Esophagus muscularis mucosa (tissue), 4 donors: ENCODE measurements around the gene CDPF1. TPM values are rescaled to one million over a fixed set of nuclear protein-coding genes. Genes with fewer than 3 reads are reported as not detected.

ENCODE experiments used
- DNase-seq: peaks from one replicate; pipeline ENCODE4 v3.0.0-alpha.2; 2017; ENCODE audit errors: extremely low spot score
- H3K27ac ChIP-seq, 4 donors: fragments of 200-600 bp; sonication (generic); replicated peaks in 1 of 4; 1 replicate in 3 of 4; 2 replicates in 1 of 4; pipeline ENCODE4 v1.5.1; 2016 to 2019; ENCODE audit warnings: mild to moderate bottlenecking in 1 of 4
- H3K27me3 ChIP-seq, 4 donors: fragments of 200-600 bp; sonication (generic); one replicate each; pipeline versions ENCODE4 v1.5.1 to v1.6.0; 2016 to 2019
- H3K36me3 ChIP-seq, 4 donors: fragments of 200-600 bp; sonication (generic); one replicate each; pipeline ENCODE4 v1.5.1; 2016 to 2019
- H3K4me1 ChIP-seq, 4 donors: fragments of 200-600 bp; sonication (generic); one replicate each; pipeline ENCODE4 v1.5.1; 2016 to 2019
- H3K4me3 ChIP-seq, 4 donors: fragments of 200-600 bp; sonication (generic); 1 replicate in 2 of 4; 2 replicates in 2 of 4; pipeline ENCODE4 v1.5.1; 2016 to 2019; ENCODE audit warnings: mild to moderate bottlenecking in 4 of 4, moderate library complexity in 1 of 4
- H3K9me3 ChIP-seq, 4 donors: fragments of 200-600 bp; sonication (generic); 1 replicate in 3 of 4; 2 replicates in 1 of 4; pipeline ENCODE4 v1.5.1; 2016 to 2019
- EP300 ChIP-seq: sonication (generic); formaldehyde crosslinking; IDR thresholded peaks from one replicate; pipeline ENCODE4 v1.6.1; 2017; ENCODE audit warnings: antibody characterized with exemption
- POLR2A ChIP-seq: fragments of 450-650 bp; IDR thresholded peaks from one replicate; pipeline ENCODE4 v1.6.1; 2017; ENCODE audit warnings: antibody characterized with exemption, moderate library complexity, mild to moderate bottlenecking, low read depth
- POLR2AphosphoS5 ChIP-seq, 2 donors: sonication (generic); formaldehyde crosslinking; IDR thresholded peaks; one replicate each; pipeline ENCODE4 v1.6.1; 2017; ENCODE audit warnings: antibody characterized with exemption in 2 of 2
- WGBS: methylation state at CpG from one replicate; pipeline ENCODE4 v1.1.5; 2018; 5-methylcytosine and 5-hydroxymethylcytosine counted together
- intact Hi-C: fragments of 100-400 bp; cut with DNase I; formaldehyde crosslinking; loops from one replicate; pipeline ENCODE4 v1.15.1; 2023
- total RNA-seq, 4 donors: library from RNA; depleted of rRNA; stranded (reverse); fragments of >200 nt; gene quantifications; one replicate each; pipeline versions ENCODE4 v1.1.0 to v1.2.1, GENCODE V29; 2016
- TF ChIP-seq, protein P1 (sequence below), 3 experiments: fragments of 200-600 bp in 2 of 3; fragments of 450-650 bp in 1 of 3; sonication (generic) in 2 of 3; IDR thresholded peaks; one replicate each; pipeline ENCODE4 v1.5.1; 2017 to 2019; ENCODE audit warnings: antibody characterized with exemption in 3 of 3, mild to moderate bottlenecking in 2 of 3, moderate library complexity in 1 of 3

CDPF1 gene
- total RNA-seq, 4 donors from 2014 or later = 8.3 to 19.4 (median 14.8) TPM

DNA sequence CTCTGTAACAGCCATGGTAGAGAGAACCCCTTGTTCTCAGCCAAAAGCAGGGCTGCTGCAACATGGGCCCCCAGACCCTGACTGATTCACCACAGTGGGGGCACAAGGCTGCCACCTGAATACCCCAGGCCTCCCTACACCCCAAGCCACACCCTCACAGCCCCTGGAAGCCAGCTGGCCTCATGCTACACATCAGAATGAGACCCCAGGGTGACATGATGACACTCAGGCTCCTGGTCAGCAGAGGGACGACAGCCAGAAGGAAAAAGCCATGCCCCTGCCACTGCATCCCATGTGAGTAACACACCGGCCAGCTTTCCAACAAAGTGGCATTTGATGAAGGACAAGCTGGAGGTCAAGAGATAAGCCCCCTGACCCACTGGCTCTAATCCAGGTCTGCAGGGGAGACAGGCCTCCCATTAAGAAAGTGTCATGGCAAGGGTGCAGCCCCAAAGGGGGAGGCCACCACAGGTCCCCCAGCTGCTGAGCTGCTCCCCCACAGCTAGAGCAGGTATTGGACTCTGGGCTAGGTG, 2.6 kb downstream of the CDPF1 start:
- intact Hi-C loops = no loop called here
- peaks cover 24 to 61% (median 46%) of the 10 kb centered on the region in 4 donors for H3K4me1 ChIP-seq
- TF ChIP-seq POLR2AphosphoS5 (IDR thresholded peaks at IDR 0.05) (no peak), EP300 (no peak), POLR2A (no peak)
- TF ChIP-seq, protein P1, sequence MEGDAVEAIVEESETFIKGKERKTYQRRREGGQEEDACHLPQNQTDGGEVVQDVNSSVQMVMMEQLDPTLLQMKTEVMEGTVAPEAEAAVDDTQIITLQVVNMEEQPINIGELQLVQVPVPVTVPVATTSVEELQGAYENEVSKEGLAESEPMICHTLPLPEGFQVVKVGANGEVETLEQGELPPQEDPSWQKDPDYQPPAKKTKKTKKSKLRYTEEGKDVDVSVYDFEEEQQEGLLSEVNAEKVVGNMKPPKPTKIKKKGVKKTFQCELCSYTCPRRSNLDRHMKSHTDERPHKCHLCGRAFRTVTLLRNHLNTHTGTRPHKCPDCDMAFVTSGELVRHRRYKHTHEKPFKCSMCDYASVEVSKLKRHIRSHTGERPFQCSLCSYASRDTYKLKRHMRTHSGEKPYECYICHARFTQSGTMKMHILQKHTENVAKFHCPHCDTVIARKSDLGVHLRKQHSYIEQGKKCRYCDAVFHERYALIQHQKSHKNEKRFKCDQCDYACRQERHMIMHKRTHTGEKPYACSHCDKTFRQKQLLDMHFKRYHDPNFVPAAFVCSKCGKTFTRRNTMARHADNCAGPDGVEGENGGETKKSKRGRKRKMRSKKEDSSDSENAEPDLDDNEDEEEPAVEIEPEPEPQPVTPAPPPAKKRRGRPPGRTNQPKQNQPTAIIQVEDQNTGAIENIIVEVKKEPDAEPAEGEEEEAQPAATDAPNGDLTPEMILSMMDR (IDR thresholded peaks at IDR 0.05) = no peak
- no peaks in the 10 kb centered on the region for H3K27me3 ChIP-seq
- H3K36me3 ChIP-seq = peaks cover 14 to 36% (median 19%) of the 10 kb centered on the region in 4 donors
- 100% methylated on average over 1 of the region's 2 CpGs for WGBS
- no peak overlapping the region for H3K27ac ChIP-seq
- H3K9me3 ChIP-seq = no peaks in the 10 kb centered on the region
- DNase-seq = no peak
- H3K4me3 ChIP-seq = no peak overlapping the region

DNA sequence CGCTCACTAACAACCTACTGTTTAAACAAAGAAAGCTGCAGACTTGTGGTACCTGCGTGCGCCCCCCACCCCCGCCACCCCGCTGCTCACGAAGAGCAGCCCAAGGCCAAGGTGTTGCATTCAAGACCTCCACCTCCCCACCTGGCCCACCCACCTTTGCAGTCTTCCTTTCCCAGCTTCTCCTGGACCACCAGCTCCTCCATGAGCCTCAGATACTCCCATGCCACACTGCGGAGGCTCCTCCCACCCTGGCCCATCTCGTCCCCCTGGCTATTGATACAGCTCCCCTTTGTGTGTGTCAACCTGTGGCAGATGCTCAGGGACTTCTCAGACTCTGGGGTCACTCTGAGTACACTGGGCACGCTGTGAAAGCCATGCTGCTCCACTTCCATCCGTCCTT, 3.9 kb downstream of the CDPF1 start:
- no peak for TF ChIP-seq POLR2AphosphoS5 (IDR thresholded peaks at IDR 0.05)
- no peak for TF ChIP-seq EP300
- TF ChIP-seq, protein P1 (IDR thresholded peaks at IDR 0.05) = no peak
- no peak for TF ChIP-seq POLR2A
- Histone ChIP-seq H3K36me3 (peaks cover 14 to 36% (median 19%) of the 10 kb centered on the region in 4 donors), H3K4me3 (no peak overlapping the region), H3K4me1 (peaks cover 24 to 57% (median 41%) of the 10 kb centered on the region in 4 donors), H3K27ac (no peak overlapping the region), H3K27me3 (no peaks in the 10 kb centered on the region), H3K9me3 (no peaks in the 10 kb centered on the region)
- intact Hi-C loops = no loop called here
- whole genome bisulfite sequencing = 91% methylated on average over 10 of the region's 10 CpGs
- DNase-seq = no peak

DNA sequence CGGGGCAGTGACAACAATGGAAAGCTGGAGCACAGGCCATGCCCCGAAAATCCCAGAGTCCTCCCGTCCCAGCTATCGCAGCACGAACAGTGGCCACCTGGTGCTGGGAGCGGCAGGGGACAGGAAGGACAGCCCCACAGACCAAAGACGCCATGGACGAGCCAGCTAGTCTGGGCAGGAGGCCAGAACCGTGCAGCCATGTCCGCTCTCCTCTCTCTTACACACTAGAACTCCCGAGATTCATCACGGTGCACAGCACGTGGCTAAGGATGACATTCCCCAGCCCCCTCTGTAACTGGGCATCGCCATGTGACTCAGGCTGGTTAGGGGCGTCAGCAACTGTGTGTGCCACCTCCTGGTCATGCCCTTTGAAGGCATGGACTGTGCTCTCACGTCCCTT, 4.6 kb downstream of the CDPF1 start:
- WGBS = 58% methylated on average over 8 of the region's 16 CpGs
- TF ChIP-seq, protein P1 (IDR thresholded peaks at IDR 0.05) = no peak
- no peak for TF ChIP-seq POLR2A
- no peak for TF ChIP-seq EP300
- peak in 1 of 2 donors; percentile 20 for TF ChIP-seq POLR2AphosphoS5 (IDR thresholded peaks at IDR 0.05)

DNA sequence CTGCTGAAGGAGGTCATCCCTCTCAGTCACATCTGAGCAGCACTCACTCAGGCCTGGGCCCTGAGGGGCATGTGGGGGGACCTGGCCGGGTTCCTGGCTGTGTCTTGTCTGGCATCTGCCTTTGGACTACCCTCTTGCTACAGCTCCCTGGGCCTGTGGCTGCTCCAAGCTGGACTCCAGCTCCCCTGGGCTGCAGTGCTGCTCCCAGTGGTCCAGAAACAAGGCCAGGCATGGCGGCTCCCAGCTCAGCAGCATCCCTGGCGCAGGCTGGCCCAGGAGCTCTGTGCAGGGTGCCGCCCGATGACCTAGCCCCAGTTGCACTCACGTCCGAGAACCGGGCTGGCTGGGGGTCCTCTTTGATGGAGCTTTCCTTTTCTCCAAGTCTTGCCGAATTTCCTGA, 5.3 kb downstream of the CDPF1 start:
- intact Hi-C loops = no loop called here
- no peak overlapping the region for H3K4me3 ChIP-seq
- H3K9me3 ChIP-seq = no peaks in the 10 kb centered on the region
- 92% methylated on average over 9 of the region's 9 CpGs for WGBS
- peaks cover 23 to 55% (median 33%) of the 10 kb centered on the region in 4 donors for H3K4me1 ChIP-seq
- H3K27me3 ChIP-seq = no peaks in the 10 kb centered on the region
- H3K27ac ChIP-seq = peak overlapping the region in 1 of 4 donors; percentile 55
- no peak for DNase-seq
- peaks cover 14 to 38% (median 24%) of the 10 kb centered on the region in 4 donors for H3K36me3 ChIP-seq
- TF ChIP-seq POLR2A (no peak), EP300 (no peak)
- TF ChIP-seq, protein P1 (IDR thresholded peaks at IDR 0.05) = no peak

More for the DNA sequence above, 4.6 kb downstream of the CDPF1 start:
- H3K9me3 ChIP-seq = no peaks in the 10 kb centered on the region
- peak overlapping the region in 1 of 4 donors; percentile 55 for H3K27ac ChIP-seq
- peaks cover 14 to 36% (median 20%) of the 10 kb centered on the region in 4 donors for H3K36me3 ChIP-seq
- H3K4me1 ChIP-seq = peaks cover 24 to 50% (median 34%) of the 10 kb centered on the region in 4 donors
- intact Hi-C loops = no loop called here
- no peaks in the 10 kb centered on the region for H3K27me3 ChIP-seq
- DNase-seq = no peak
- no peak overlapping the region for H3K4me3 ChIP-seq

DNA sequence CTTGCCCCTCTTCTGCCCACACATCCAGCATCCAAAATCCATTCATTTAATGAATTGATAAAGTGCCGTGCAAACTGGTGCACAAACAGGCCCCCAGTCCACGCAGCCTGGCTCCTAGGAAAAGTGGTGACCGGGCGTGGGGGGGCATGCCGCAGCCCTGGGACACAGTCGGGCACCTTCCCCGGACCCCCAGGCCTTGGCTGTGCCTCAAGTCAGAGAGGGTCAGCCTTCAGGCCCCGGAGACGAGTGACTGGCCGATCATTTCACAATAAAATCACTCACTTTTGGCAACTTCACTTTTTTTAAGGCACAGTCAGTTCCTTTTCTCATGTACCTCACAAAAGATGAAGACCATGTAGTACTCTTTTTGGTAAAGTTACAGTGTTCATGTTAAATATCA, 8.0 kb downstream of the CDPF1 start:
- H3K4me1 ChIP-seq = peaks cover 32 to 54% (median 41%) of the 10 kb centered on the region in 4 donors
- WGBS = 93% methylated on average over 10 of the region's 10 CpGs
- no peaks in the 10 kb centered on the region for H3K27me3 ChIP-seq
- H3K4me3 ChIP-seq = no peak overlapping the region
- DNase-seq = no peak
- peaks cover 14 to 54% (median 29%) of the 10 kb centered on the region in 4 donors for H3K36me3 ChIP-seq
- intact Hi-C loops = no loop called here
- TF ChIP-seq, protein P1 (IDR thresholded peaks at IDR 0.05) = no peak
- TF ChIP-seq POLR2AphosphoS5 (IDR thresholded peaks at IDR 0.05) (no peak), POLR2A (no peak), EP300 (no peak)
- H3K27ac ChIP-seq = no peak overlapping the region
- no peaks in the 10 kb centered on the region for H3K9me3 ChIP-seq
